Nephron progenitor cell (in vitro differentiated cells): Measurements from ENCODE around the gene OLR1.

Experiments used
- DNase-seq: peaks from one replicate; pipeline ENCODE4 v3.0.0; 2021
- H3K27ac Mint-ChIP-seq: 2 replicates; pipeline ENCODE4 v1.8.0; 2021; ENCODE audit warnings: mild to moderate bottlenecking, moderate library complexity, mixed read lengths
- H3K27me3 Mint-ChIP-seq: 2 replicates; pipeline ENCODE4 v1.8.0; 2021; ENCODE audit warnings: mild to moderate bottlenecking, low read depth, mixed read lengths; ENCODE audit not compliant: poor library complexity
- H3K36me3 Mint-ChIP-seq: 2 replicates; pipeline ENCODE4 v1.8.0; 2021; ENCODE audit warnings: low read depth, mixed read lengths
- H3K4me1 Mint-ChIP-seq: 2 replicates; pipeline ENCODE4 v1.8.0; 2021; ENCODE audit warnings: mixed read lengths
- H3K4me3 Mint-ChIP-seq: 2 replicates; pipeline ENCODE4 v1.8.0; 2021; ENCODE audit warnings: mild to moderate bottlenecking, moderate library complexity, mixed read lengths
- H3K9me3 Mint-ChIP-seq: 2 replicates; pipeline ENCODE4 v1.8.0; 2021; ENCODE audit warnings: mild to moderate bottlenecking, moderate library complexity, mixed read lengths
- CTCF ChIP-seq: fragments of 200-600 bp; sonication (generic); IDR thresholded peaks from 2 replicates; pipeline ENCODE4 v1.5.0; 2021; ENCODE audit warnings: antibody characterized with exemption

The OLR1 gene

GRCh38 chr12:10174986-10175614 is 3.2 kb upstream of the OLR1 start:
- TF ChIP-seq CTCF, result no peak
- Mint-ChIP-seq H3K9me3 (no peaks in the 10 kb centered on the region), H3K4me3 (no peak overlapping the region), H3K27ac (no peak overlapping the region), H3K4me1 (peaks cover 8% of the 10 kb centered on the region), H3K27me3 (peaks cover 5% of the 10 kb centered on the region), H3K36me3 (no peaks in the 10 kb centered on the region)
- DNase-seq, result no peak

- no peaks in the 10 kb centered on the region for H3K27me3 Mint-ChIP-seq
- no peaks in the 10 kb centered on the region for H3K9me3 Mint-ChIP-seq
- no peak for DNase-seq
- no peaks in the 10 kb centered on the region for H3K36me3 Mint-ChIP-seq
- no peak overlapping the region for H3K4me3 Mint-ChIP-seq
- H3K27ac Mint-ChIP-seq, result no peak overlapping the region
- no peaks in the 10 kb centered on the region for H3K4me1 Mint-ChIP-seq
- no peak for TF ChIP-seq CTCF
These were observed 1.7 kb downstream of the OLR1 start for GRCh38 chr12:10170216-10170615.

GRCh38 chr12:10169104-10169503 is 2.8 kb downstream of the OLR1 start:
- no peak overlapping the region for H3K4me3 Mint-ChIP-seq
- no peaks in the 10 kb centered on the region for H3K9me3 Mint-ChIP-seq
- H3K27me3 Mint-ChIP-seq, result no peaks in the 10 kb centered on the region
- H3K27ac Mint-ChIP-seq, result no peak overlapping the region
- H3K4me1 Mint-ChIP-seq, result no peaks in the 10 kb centered on the region
- DNase-seq, result no peak
- no peak for TF ChIP-seq CTCF
- H3K36me3 Mint-ChIP-seq, result no peaks in the 10 kb centered on the region

- H3K4me3 Mint-ChIP-seq, result no peak overlapping the region
- no peaks in the 10 kb centered on the region for H3K27me3 Mint-ChIP-seq
- no peak overlapping the region for H3K27ac Mint-ChIP-seq
- no peaks in the 10 kb centered on the region for H3K4me1 Mint-ChIP-seq
- no peaks in the 10 kb centered on the region for H3K9me3 Mint-ChIP-seq
- H3K36me3 Mint-ChIP-seq, result no peaks in the 10 kb centered on the region
- no peak for DNase-seq
- no peak for TF ChIP-seq CTCF
These were observed 4.3 kb downstream of the OLR1 start for GRCh38 chr12:10167599-10167998.

- no peak overlapping the region for H3K4me3 Mint-ChIP-seq
- no peaks in the 10 kb centered on the region for H3K4me1 Mint-ChIP-seq
- no peaks in the 10 kb centered on the region for H3K27me3 Mint-ChIP-seq
- DNase-seq, result no peak
- no peaks in the 10 kb centered on the region for H3K36me3 Mint-ChIP-seq
- TF ChIP-seq CTCF, result no peak
- no peaks in the 10 kb centered on the region for H3K9me3 Mint-ChIP-seq
- no peak overlapping the region for H3K27ac Mint-ChIP-seq
These were observed 6.5 kb downstream of the OLR1 start for GRCh38 chr12:10165421-10165820.

GRCh38 chr12:10163084-10163483 is 8.8 kb downstream of the OLR1 start:
- no peak for DNase-seq
- H3K36me3 Mint-ChIP-seq, result no peaks in the 10 kb centered on the region
- TF ChIP-seq CTCF, result no peak
- H3K9me3 Mint-ChIP-seq, result no peaks in the 10 kb centered on the region
- H3K4me3 Mint-ChIP-seq, result no peak overlapping the region
- H3K27ac Mint-ChIP-seq, result no peak overlapping the region
- no peaks in the 10 kb centered on the region for H3K27me3 Mint-ChIP-seq
- H3K4me1 Mint-ChIP-seq, result no peaks in the 10 kb centered on the region
